H1 (cell line): ENCODE data around the gene CIBAR2. TPM values are rescaled to one million over a fixed set of nuclear protein-coding genes. Genes with fewer than 3 reads are reported as not detected.
A peak's percentile ranks its signal among the peaks of the same experiment; 100 is the strongest.

Experiments used
- CTCF ChIA-PET: fragments of 300-600 bp; sonication (Branson Sonifier 250); formaldehyde crosslinking; loops from one replicate; lab custom pipeline; 2021; ENCODE audit not compliant: partially characterized antibody; lab: Charles Lee
- POLR2A ChIA-PET: fragments of 300-600 bp; sonication (Branson Sonifier 250); formaldehyde crosslinking; loops from one replicate; lab custom pipeline; 2021; ENCODE audit warnings: inconsistent platforms; ENCODE audit not compliant: partially characterized antibody; lab: Charles Lee
- DNase-seq, 2 experiments: peaks; one replicate each; pipeline versions ENCODE4 v3.0.0 to v3.0.0-alpha.2; 2010 to 2022; ENCODE audit warnings: low spot score in 2 of 2, low read depth in 1 of 2, mixed read lengths in 1 of 2
- FAIRE-seq: peaks from 2 replicates; lab custom pipeline; 2011; peaks lifted over from hg19 to GRCh38; lab: Jason Lieb, UNC
- H2AFZ ChIP-seq: 2 replicates; pipeline ENCODE4 v1.8.1; 2012; ENCODE audit warnings: low read length, inconsistent platforms
- H2AK5ac ChIP-seq: 2 replicates; pipeline ENCODE4 v1.6.1; 2013; ENCODE audit warnings: low read depth, low read length
- H2BK120ac ChIP-seq: replicated peaks from 2 replicates; pipeline ENCODE3; 2013; ENCODE audit warnings: low read depth, low read length, inconsistent platforms
- H2BK12ac ChIP-seq: 2 replicates; pipeline ENCODE4 v1.6.1; 2013; ENCODE audit warnings: low read depth, low read length
- H2BK15ac ChIP-seq: 2 replicates; pipeline ENCODE4 v1.6.1; 2013; ENCODE audit warnings: low read length
- H2BK20ac ChIP-seq: 2 replicates; pipeline ENCODE4 v1.6.1; 2013; ENCODE audit warnings: low read length
- H2BK5ac ChIP-seq: 2 replicates; pipeline ENCODE4 v1.6.1; 2013; ENCODE audit warnings: low read depth, low read length
- H3K14ac ChIP-seq: 2 replicates; pipeline ENCODE4 v1.6.1; 2013; ENCODE audit warnings: inconsistent platforms; ENCODE audit not compliant: insufficient read length
- H3K18ac ChIP-seq: 2 replicates; pipeline ENCODE4 v1.6.1; 2013; ENCODE audit warnings: low read length; ENCODE audit errors: extremely low read depth
- H3K23ac ChIP-seq: 2 replicates; pipeline ENCODE4 v1.6.1; 2013; ENCODE audit warnings: inconsistent platforms; ENCODE audit not compliant: insufficient read length
- H3K23me2 ChIP-seq: 2 replicates; pipeline ENCODE4 v1.6.1; 2013; ENCODE audit warnings: low read depth, low read length
- H3K27ac ChIP-seq: 2 replicates; pipeline ENCODE4 v1.6.1; 2011; ENCODE audit warnings: low read depth, low read length, inconsistent platforms
- H3K27me3 ChIP-seq, 4 experiments: replicated peaks in 1 of 4; 1 replicate in 1 of 4; 2 replicates in 3 of 4; pipeline versions ENCODE4 v1.6.1 to v1.8.1; 2011 to 2013; ENCODE audit warnings: low read length in 3 of 4, mild to moderate bottlenecking in 3 of 4, inconsistent platforms in 2 of 4, mixed read lengths in 2 of 4, moderate library complexity in 1 of 4; ENCODE audit not compliant: control insufficient read depth in 3 of 4, insufficient read depth in 3 of 4; ENCODE audit errors: extremely low read depth in 1 of 4
- H3K36me3 ChIP-seq, 4 experiments: 2 replicates each; pipeline versions ENCODE4 v1.6.1 to v1.8.1; 2011 to 2013; ENCODE audit warnings: mild to moderate bottlenecking in 4 of 4, low read length in 3 of 4, moderate library complexity in 2 of 4, control low read depth in 1 of 4, inconsistent platforms in 1 of 4; ENCODE audit not compliant: insufficient read depth in 4 of 4, control insufficient read depth in 2 of 4
- H3K4ac ChIP-seq: replicated peaks from 2 replicates; pipeline ENCODE3; 2013; ENCODE audit warnings: low read length, low read depth, mixed read lengths, inconsistent platforms; ENCODE audit not compliant: insufficient read length
- H3K4me1 ChIP-seq, 4 experiments: replicated peaks in 1 of 4; 1 replicate in 1 of 4; 2 replicates in 3 of 4; pipeline versions ENCODE4 v1.6.1 to v1.8.1; 2011 to 2013; ENCODE audit warnings: low read length in 3 of 4, inconsistent platforms in 2 of 4, mixed read lengths in 1 of 4; ENCODE audit not compliant: insufficient read depth in 4 of 4, control insufficient read depth in 3 of 4
- H3K4me2 ChIP-seq, 2 experiments: 2 replicates each; pipeline versions ENCODE4 v1.6.1 to v1.8.1; 2011 to 2013; ENCODE audit warnings: low read depth in 2 of 2, low read length in 2 of 2, control low read depth in 1 of 2, inconsistent platforms in 1 of 2, mild to moderate bottlenecking in 1 of 2; ENCODE audit not compliant: insufficient read depth in 1 of 2
- H3K4me3 ChIP-seq, 4 experiments: fragments of 200-600, 300-600 bp in 1 of 4; sonication (generic), shearing (Covaris generic), sonication (Bioruptor Twin) in 1 of 4; 2 replicates each; pipeline versions ENCODE4 v1.5.1 to v1.8.1; 2011 to 2016; ENCODE audit warnings: low read length in 4 of 4, low read depth in 3 of 4, control low read depth in 2 of 4, inconsistent platforms in 2 of 4, mild to moderate bottlenecking in 2 of 4, mixed read lengths in 1 of 4, moderate library complexity in 1 of 4; ENCODE audit not compliant: insufficient read depth in 2 of 4; ENCODE audit errors: extremely low read depth in 1 of 4
- H3K56ac ChIP-seq: replicated peaks from 2 replicates; pipeline ENCODE3; 2013; ENCODE audit warnings: low read depth, mild to moderate bottlenecking, mixed read lengths, low read length, inconsistent platforms; ENCODE audit not compliant: insufficient read length
- H3K79me1 ChIP-seq: 2 replicates; pipeline ENCODE4 v1.6.1; 2013; ENCODE audit warnings: low read depth, low read length, control low read depth
- H3K79me2 ChIP-seq, 2 experiments: 2 replicates each; pipeline versions ENCODE4 v1.6.1 to v1.8.1; 2012 to 2013; ENCODE audit warnings: low read length in 2 of 2, mild to moderate bottlenecking in 2 of 2, inconsistent platforms in 1 of 2; ENCODE audit not compliant: insufficient read depth in 2 of 2, control insufficient read depth in 1 of 2
- H3K9ac ChIP-seq, 4 experiments: replicated peaks in 1 of 4; 1 replicate in 1 of 4; 2 replicates in 3 of 4; pipeline versions ENCODE4 v1.6.1 to v1.8.1; 2011 to 2013; ENCODE audit warnings: low read depth in 3 of 4, low read length in 3 of 4, control low read depth in 2 of 4, mild to moderate bottlenecking in 2 of 4, moderate library complexity in 2 of 4, inconsistent platforms in 1 of 4; ENCODE audit errors: extremely low read depth in 1 of 4
- H3K9me3 ChIP-seq, 2 experiments: 2 replicates each; pipeline versions ENCODE4 v1.6.1 to v1.8.1; 2012 to 2013; ENCODE audit warnings: mild to moderate bottlenecking in 2 of 2, moderate library complexity in 2 of 2, control low read depth in 1 of 2, inconsistent platforms in 1 of 2, low read depth in 1 of 2, low read length in 1 of 2, mixed read lengths in 1 of 2; ENCODE audit not compliant: insufficient read depth in 2 of 2
- H4K20me1 ChIP-seq, 2 experiments: replicated peaks in 1 of 2; 2 replicates each; pipeline versions ENCODE3 to v1.8.1; 2011 to 2013; ENCODE audit warnings: inconsistent platforms in 2 of 2, low read length in 2 of 2, mild to moderate bottlenecking in 1 of 2; ENCODE audit not compliant: insufficient read depth in 2 of 2, control insufficient read depth in 1 of 2
- H4K5ac ChIP-seq: 2 replicates; pipeline ENCODE4 v1.6.1; 2013; ENCODE audit warnings: low read length, low read depth, mixed read lengths, inconsistent platforms; ENCODE audit not compliant: insufficient read length
- H4K8ac ChIP-seq: 2 replicates; pipeline ENCODE4 v1.8.0; 2013; ENCODE audit warnings: mild to moderate bottlenecking, moderate library complexity, low read length, inconsistent platforms; ENCODE audit not compliant: insufficient read depth; ENCODE audit errors: extremely low read depth
- H4K91ac ChIP-seq: replicated peaks from 2 replicates; pipeline ENCODE3; 2013; ENCODE audit warnings: low read length, mixed read lengths, inconsistent platforms; ENCODE audit not compliant: insufficient read length
- CBX8 ChIP-seq: fragments of 300-800, 300-1000 bp; sonication (generic); IDR thresholded peaks from 2 replicates; pipeline ENCODE4 v1.7.1; 2016; ENCODE audit warnings: low read depth, low read length, borderline replicate concordance
- CEBPB ChIP-seq: IDR thresholded peaks from 2 replicates; pipeline ENCODE4 v1.6.1; 2012; ENCODE audit warnings: low read depth, low read length
- CTBP2 ChIP-seq: IDR thresholded peaks from 2 replicates; pipeline ENCODE4 v1.7.0; 2011; ENCODE audit warnings: borderline replicate concordance, mild to moderate bottlenecking, moderate library complexity, mixed read lengths, low read length; ENCODE audit not compliant: insufficient read depth, insufficient read length
- KDM4A ChIP-seq: IDR thresholded peaks from one replicate; pipeline ENCODE4 v1.7.1; 2012; ENCODE audit warnings: low read depth, mild to moderate bottlenecking, moderate library complexity, low read length, inconsistent platforms; ENCODE audit not compliant: severe bottlenecking
- RAD21 ChIP-seq, 2 experiments: IDR thresholded peaks in 1 of 2; conservative IDR thresholded peaks in 1 of 2; 2 replicates each; pipeline ENCODE4 v1.6.1; 2011; ENCODE audit warnings: low read depth in 2 of 2, low read length in 2 of 2, improper control_type of control experiment in 1 of 2, inconsistent platforms in 1 of 2, mild to moderate bottlenecking in 1 of 2, moderate library complexity in 1 of 2
- RFX5 ChIP-seq: IDR thresholded peaks from 2 replicates; pipeline ENCODE4 v1.6.1; 2011; ENCODE audit warnings: low read depth, low read length, improper control_type of control experiment, borderline replicate concordance
- SAP30 ChIP-seq: fragments of 300-600 bp; sonication (generic); IDR thresholded peaks from 2 replicates; pipeline ENCODE4 v1.7.1; 2012; ENCODE audit warnings: low read length, moderate library complexity, mild to moderate bottlenecking, inconsistent platforms; ENCODE audit not compliant: insufficient read depth, insufficient replicate concordance
- SIRT6 ChIP-seq: IDR thresholded peaks from one replicate; pipeline ENCODE4 v1.7.1; 2012; ENCODE audit warnings: low read length, inconsistent platforms
- SP1 ChIP-seq: IDR thresholded peaks from 2 replicates; pipeline ENCODE4 v1.6.1; 2011; ENCODE audit warnings: low read depth, low read length
- SP4 ChIP-seq: IDR thresholded peaks from 2 replicates; pipeline ENCODE4 v1.6.1; 2012; ENCODE audit warnings: low read length, inconsistent platforms
- SUZ12 ChIP-seq: fragments of 200-600 bp; sonication (generic); IDR thresholded peaks from 2 replicates; pipeline ENCODE4 v1.6.1; 2012; ENCODE audit warnings: mild to moderate bottlenecking, inconsistent platforms, low read length, moderate library complexity, mixed read lengths
- TAF1 ChIP-seq: IDR thresholded peaks from 2 replicates; pipeline ENCODE4 v1.6.1; 2011; ENCODE audit warnings: mild to moderate bottlenecking, low read depth, low read length
- TBP ChIP-seq: IDR thresholded peaks from 2 replicates; pipeline ENCODE4 v1.6.1; 2011; ENCODE audit warnings: low read depth, low read length, improper control_type of control experiment
- TEAD4 ChIP-seq: IDR thresholded peaks from 2 replicates; pipeline ENCODE4 v1.6.1; 2012; ENCODE audit warnings: low read depth, low read length, inconsistent platforms, mixed read lengths
- WGBS, 2 experiments: shearing (Covaris generic) in 1 of 2; methylation state at CpG; one replicate each; pipeline versions ENCODE4 v1.1.6 to v1.1.7; 2013 to 2015; ENCODE audit warnings: low lambda C conversion rate in 2 of 2, mixed read lengths in 2 of 2, inconsistent platforms in 1 of 2, low coverage in 1 of 2, missing lambda C conversion rate in 1 of 2; ENCODE audit not compliant: insufficient replicate concordance in 2 of 2, insufficient coverage in 1 of 2, insufficient read length in 1 of 2; ENCODE audit errors: extremely low coverage in 1 of 2, missing lambda C conversion rate in 1 of 2; 5-methylcytosine and 5-hydroxymethylcytosine counted together
- polyA plus RNA-seq, 7 experiments: library from polyadenylated mRNA; depleted of rRNA in 3 of 7; stranded (reverse) in 5 of 7; unstranded in 2 of 7; fragments of >200 nt in 5 of 7; fragments of 200-250 nt in 2 of 7; gene quantifications; 1 replicate in 5 of 7; 2 replicates in 1 of 7; 4 replicates in 1 of 7; pipeline versions ENCODE4 v1.2.1 to v1.2.3, GENCODE V29; 2011 to 2013; ENCODE audit warnings: missing spikeins in 2 of 7, mixed read lengths in 2 of 7
- total RNA-seq: library from RNA; stranded (reverse); fragmentation: NEBNext Ultra II Directional; extraction: Animal tissue kit (Norgen Biotek cat#: 25700); gene quantifications from 2 replicates; pipeline ENCODE4 v1.2.1, GENCODE V29; 2021

The CIBAR2 gene
- total and polyA plus RNA-seq, 2 of the 8 experiments (the other 6 are each of a cell fraction or from before 2014, with no cell fraction given) = 0.18 TPM; not detected in 1

GRCh38 chr16:85158743-85159178 lies 46.5 kb upstream of the CIBAR2 start:
- Histone ChIP-seq H3K79me1 (no peaks in the 10 kb centered on the region), H3K27ac (no peak overlapping the region), H4K5ac (no peak overlapping the region), H4K20me1 (no peaks in the 10 kb centered on the region), H3K79me2 (no peaks in the 10 kb centered on the region), H2BK5ac (peak overlapping the region; percentile 64; the same call in 1 of the 2 replicates), H3K9me3 (no peaks in the 10 kb centered on the region), H4K8ac (no peak overlapping the region; the same call in 1 of the 2 replicates), H3K18ac (no peak overlapping the region), H3K56ac (no peak overlapping the region), H3K4me1 (peaks cover 0 to 18% (median 13%) of the 10 kb centered on the region in 4 experiments; a peak in 6 of 7 replicates), H2AK5ac (no peak overlapping the region), H3K36me3 (no peaks in the 10 kb centered on the region), H3K23me2 (peaks cover 7% of the 10 kb centered on the region; the same call in 1 of the 2 replicates), H2BK20ac (0 out of 2 replicates have a peak overlapping the region, but pooled peaks have one; percentile 61), H3K14ac (no peak overlapping the region), H3K27me3 (no peaks in the 10 kb centered on the region), H2AFZ (no peak overlapping the region), H2BK15ac (0 out of 2 replicates have a peak overlapping the region, but pooled peaks have one; percentile 46), H3K4ac (no peak overlapping the region), H2BK120ac (no peak overlapping the region), H3K23ac (no peak overlapping the region), H3K4me3 (no peak overlapping the region; a peak in 1 of 8 replicates), H4K91ac (no peak overlapping the region)
- no peak for FAIRE-seq
- no peak for DNase-seq
- CTCF ChIA-PET = interaction anchor here (0.7 to 2.9 kb wide), 6 partner anchors 10 to 94 kb away, joined by 3 to 12 read pairs (median 6); no protein-coding TSS in a partner anchor
- WGBS, 2 experiments = 90% methylated on average over 14 of the region's 14 CpGs; no CpG with 5 or more reads in 1 of the 2 experiments
- POLR2A ChIA-PET = interaction anchor here (1.7 to 2.8 kb wide), 3 partner anchors 10 to 35 kb away, joined by 4 to 18 read pairs (median 5); no protein-coding TSS in a partner anchor
- TF ChIP-seq SAP30 (no peak), CBX8 (no peak), CTBP2 (no peak), SUZ12 (no peak), SP1 (no peak), RFX5 (no peak), RAD21 (IDR thresholded peaks at IDR 0.05 in 1 of 2, conservative IDR thresholded peaks at IDR 0.05 in 1 of 2; ENCODE audit: low read depth in 2 of 2, low read length in 2 of 2) (no peak), KDM4A (no peak), CEBPB (no peak), SP4 (no peak), TAF1 (no peak), SIRT6 (no peak), TBP (no peak), TEAD4 (no peak)
- TF ChIP-seq, all 59 proteins: peak for 0
- no peak overlapping the region for H3K9ac ChIP-seq
- H2BK12ac ChIP-seq = 0 out of 2 replicates have a peak overlapping the region, but pooled peaks have one; percentile 27
- no peak overlapping the region; a peak in 1 of 4 replicates for H3K4me2 ChIP-seq
